ENCODE results near the gene SPTBN1. TPM values are rescaled to one million over a fixed set of nuclear protein-coding genes. Genes with fewer than 3 reads are reported as not detected.
A peak's percentile ranks its signal among the peaks of the same experiment; 100 is the strongest.

SPTBN1 gene
- total RNA-seq, 8 experiments from 2014 or later: 114 to 408 (median 185) TPM

DNA sequence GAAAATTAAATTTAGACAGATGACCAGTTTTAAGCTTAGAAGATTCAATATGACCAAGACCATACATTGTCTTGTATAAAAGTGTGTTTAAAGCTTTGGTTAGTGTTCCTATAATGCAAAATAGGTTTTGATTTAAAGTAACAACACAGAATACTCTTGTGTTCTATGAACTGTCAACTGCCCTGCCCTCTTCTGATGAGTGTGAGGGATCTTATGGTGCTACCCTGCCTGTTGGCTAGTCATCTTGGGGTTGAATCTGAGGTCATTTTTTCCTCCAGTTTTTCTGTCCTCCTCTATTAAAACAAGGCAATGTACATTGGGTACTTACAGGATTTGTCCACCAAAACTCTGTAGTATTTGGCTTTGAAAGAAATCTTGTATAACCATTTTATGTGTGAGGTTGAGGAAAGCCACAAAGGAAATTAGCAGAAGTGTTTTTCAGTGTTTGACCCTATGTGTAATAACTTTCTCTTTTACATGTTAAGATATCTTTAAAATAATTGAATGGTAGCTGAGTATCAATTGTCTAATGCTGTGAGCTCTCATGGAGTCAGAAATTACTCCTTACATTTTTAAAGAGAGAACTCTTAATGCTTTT, 129.1 kb downstream of the SPTBN1 start:
- Histone ChIP-seq H3K4me3 (no peak overlapping the region), H3K27ac (no peak overlapping the region), H3K4me1 (replicated peaks in 1 of 2) (peaks cover 3 to 9% of the 10 kb centered on the region in 2 donors)
- ATAC-seq (replicated peaks in 6 of 8): peak in 1 of 8 experiments; percentile 24
- in situ Hi-C loops (cut with MboI; ENCODE audit: low pct_unique_long_range_greater_than_20kb in 2 of 9, low sequenced_read_pairs in 9 of 9, unreplicated experiment in 9 of 9): no loop called here

- no peak for ATAC-seq (replicated peaks in 6 of 8)
- in situ Hi-C loops (cut with MboI; ENCODE audit: low pct_unique_long_range_greater_than_20kb in 2 of 9, low sequenced_read_pairs in 9 of 9, unreplicated experiment in 9 of 9): no loop called here
- peaks cover 8 to 12% of the 10 kb centered on the region in 2 donors for H3K4me1 ChIP-seq (replicated peaks in 1 of 2)
- no peak overlapping the region for H3K27ac ChIP-seq
- 19 to 100% (median 94%) methylated on average over 1 to 7 of the region's 7 CpGs; no CpG with 5 or more reads in 1 of the 10 experiments for WGBS, 10 experiments
- no peak overlapping the region for H3K4me3 ChIP-seq
These were observed 129.9 kb downstream of the SPTBN1 start for GRCh38 chr2:54586062-54586461.

DNA sequence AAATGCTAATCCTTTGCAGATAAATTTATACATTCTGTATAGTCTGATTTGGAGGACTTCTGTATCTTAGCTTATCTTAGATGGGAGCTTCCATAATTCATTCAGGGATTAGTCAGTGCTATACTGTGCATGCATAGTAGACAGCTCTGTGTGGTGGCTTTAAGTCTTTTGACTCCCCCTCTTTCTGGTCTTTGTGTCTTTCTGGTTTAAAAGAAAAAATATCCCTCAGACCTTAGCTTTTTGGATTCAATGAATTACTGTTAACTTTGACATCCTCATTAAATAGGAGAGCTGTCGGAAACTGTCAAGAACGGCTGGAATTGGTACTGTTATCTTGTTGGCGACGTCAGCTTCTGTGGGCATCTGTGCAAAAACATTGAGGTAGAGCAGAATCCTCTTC, 130.4 kb downstream of the SPTBN1 start:
- peak in 3 of 8 experiments; percentile 17 to 33 (median 17) for ATAC-seq (replicated peaks in 6 of 8)
- in situ Hi-C loops (cut with MboI; ENCODE audit: low pct_unique_long_range_greater_than_20kb in 2 of 9, low sequenced_read_pairs in 9 of 9, unreplicated experiment in 9 of 9): no loop called here
- H3K27ac ChIP-seq: no peak overlapping the region
- 85 to 100% (median 93%) methylated on average over 1 to 4 of the region's 4 CpGs; no CpG with 5 or more reads in 2 of the 10 experiments for WGBS, 10 experiments
- peaks cover 8 to 12% of the 10 kb centered on the region in 2 donors for H3K4me1 ChIP-seq (replicated peaks in 1 of 2)
- H3K4me3 ChIP-seq: no peak overlapping the region

GRCh38 chr2:54587171-54588016, 131.3 kb downstream of the SPTBN1 start:
- H3K27ac ChIP-seq: no peak overlapping the region
- in situ Hi-C loops (cut with MboI; ENCODE audit: low pct_unique_long_range_greater_than_20kb in 2 of 9, low sequenced_read_pairs in 9 of 9, unreplicated experiment in 9 of 9): no loop called here
- no peak overlapping the region for H3K4me3 ChIP-seq
- 80 to 100% (median 93%) methylated on average over 1 to 7 of the region's 8 CpGs; no CpG with 5 or more reads in 2 of the 10 experiments for whole genome bisulfite sequencing, 10 experiments
- no peak for ATAC-seq (replicated peaks in 6 of 8)
- H3K4me1 ChIP-seq (replicated peaks in 1 of 2): peaks cover 8 to 12% of the 10 kb centered on the region in 2 donors

DNA sequence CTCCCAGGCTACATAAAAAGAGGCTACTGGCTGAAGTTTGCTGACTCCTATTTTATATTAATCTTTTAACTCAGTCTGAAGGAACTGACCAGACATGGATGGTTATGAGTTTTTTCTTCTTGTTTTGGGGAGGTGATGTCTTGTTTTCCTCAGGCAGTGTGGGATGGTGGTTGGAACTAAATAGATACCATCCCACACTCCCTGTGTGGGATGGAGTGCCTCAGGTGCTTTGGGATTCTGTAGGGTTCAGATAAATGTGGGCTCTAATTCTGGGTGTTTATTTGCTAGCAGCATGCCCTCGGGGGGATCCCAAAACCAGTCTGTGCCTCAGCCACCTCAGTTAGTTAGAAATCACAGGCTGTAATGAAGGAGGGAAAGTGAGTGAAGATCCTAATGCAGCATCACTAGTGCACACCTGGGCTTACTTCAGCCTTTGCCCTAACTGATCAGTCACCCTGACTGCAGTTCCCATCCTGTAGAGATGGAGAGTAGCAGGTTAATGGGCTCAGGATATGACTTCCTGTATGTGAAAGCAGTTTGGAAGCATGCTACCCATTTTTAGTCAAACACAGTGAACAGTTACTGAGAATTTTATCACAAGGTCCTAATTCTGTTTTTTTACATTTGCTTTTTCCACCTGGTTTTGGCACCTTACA, 132.2 kb downstream of the SPTBN1 start:
- Histone ChIP-seq H3K4me1 (replicated peaks in 1 of 2) (peaks cover 8 to 12% of the 10 kb centered on the region in 2 donors), H3K4me3 (no peak overlapping the region), H3K27ac (no peak overlapping the region)
- in situ Hi-C loops (cut with MboI; ENCODE audit: low pct_unique_long_range_greater_than_20kb in 2 of 9, low sequenced_read_pairs in 9 of 9, unreplicated experiment in 9 of 9): no loop called here
- no peak for ATAC-seq (replicated peaks in 6 of 8)
- 43 to 80% (median 60%) methylated on average over 1 of the region's 1 CpG; no CpG with 5 or more reads in 7 of the 10 experiments for WGBS, 10 experiments

DNA sequence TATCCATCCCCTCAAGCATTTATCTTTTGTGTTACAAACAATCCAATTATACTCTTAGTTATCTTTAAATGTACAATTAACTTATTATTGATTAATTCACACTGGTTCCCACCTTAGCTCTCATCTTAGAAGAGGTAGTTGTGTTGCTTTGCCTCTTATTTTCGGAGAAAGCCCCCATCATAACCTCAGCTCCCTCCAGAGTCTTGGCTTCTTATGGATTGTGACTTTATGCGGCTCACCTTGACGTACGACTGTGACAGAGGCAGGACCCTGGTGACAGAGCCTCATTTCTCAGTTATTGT, 132.9 kb downstream of the SPTBN1 start:
- 86 to 100% (median 97%) methylated on average over 1 to 4 of the region's 4 CpGs; no CpG with 5 or more reads in 4 of the 10 experiments for WGBS, 10 experiments
- in situ Hi-C loops (cut with MboI; ENCODE audit: low pct_unique_long_range_greater_than_20kb in 2 of 9, low sequenced_read_pairs in 9 of 9, unreplicated experiment in 9 of 9): no loop called here
- no peak overlapping the region for H3K27ac ChIP-seq
- peaks cover 8 to 12% of the 10 kb centered on the region in 2 donors for H3K4me1 ChIP-seq (replicated peaks in 1 of 2)
- ATAC-seq (replicated peaks in 6 of 8): no peak
- no peak overlapping the region for H3K4me3 ChIP-seq

DNA sequence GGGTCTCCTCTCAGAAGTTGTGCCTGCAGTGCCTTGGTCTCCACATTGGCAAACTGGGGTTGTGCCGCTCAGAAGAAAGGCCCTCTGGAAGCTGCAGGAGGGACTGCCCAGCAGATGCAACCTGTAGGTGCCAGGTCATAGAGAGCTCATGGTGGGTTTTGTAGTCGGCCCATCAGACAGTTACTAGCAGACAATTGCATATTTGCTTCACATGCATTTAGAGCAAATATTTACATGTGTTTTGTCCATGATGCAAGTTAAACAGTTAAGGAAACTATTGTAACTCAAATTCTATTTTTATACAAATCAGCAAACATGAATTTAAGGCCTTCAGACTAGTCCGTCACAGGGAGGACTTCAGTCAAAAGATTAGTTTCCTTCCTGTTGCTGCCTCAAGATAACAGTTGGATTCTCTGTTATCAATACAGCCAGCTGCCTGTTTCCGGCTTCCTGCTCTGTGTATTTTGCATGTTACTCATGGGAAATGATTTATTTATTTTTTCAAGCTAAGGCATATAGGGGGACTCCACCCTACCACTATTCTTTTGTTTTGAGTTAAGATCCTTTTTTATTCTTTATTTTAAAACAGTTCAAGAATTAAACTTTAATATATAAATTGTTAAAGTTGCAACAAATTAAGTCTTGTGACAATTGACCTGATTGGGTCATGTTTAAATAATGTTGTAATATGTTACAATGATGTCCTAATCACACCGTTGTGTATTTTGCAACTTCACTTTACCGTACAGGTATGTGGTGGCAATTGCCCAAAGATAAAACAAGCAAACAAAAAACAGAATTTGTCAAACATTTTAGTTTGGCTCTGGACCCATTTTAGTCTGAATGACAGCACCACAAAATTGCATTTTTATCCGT, 133.5 kb downstream of the SPTBN1 start:
- ATAC-seq (replicated peaks in 6 of 8): peak in 3 of 8 experiments; percentile 36 to 70 (median 51)

GRCh38 chr2:54590216-54591120, 134.3 kb downstream of the SPTBN1 start:
- H3K4me1 ChIP-seq (replicated peaks in 1 of 2): peaks cover 8 to 12% of the 10 kb centered on the region in 2 donors
- in situ Hi-C loops (cut with MboI; ENCODE audit: low pct_unique_long_range_greater_than_20kb in 2 of 9, low sequenced_read_pairs in 9 of 9, unreplicated experiment in 9 of 9): no loop called here
- 64 to 100% (median 83%) methylated on average over 2 to 7 of the region's 7 CpGs; no CpG with 5 or more reads in 1 of the 10 experiments for WGBS, 10 experiments
- no peak overlapping the region for H3K4me3 ChIP-seq
- peak in 2 of 8 experiments; percentile 12 to 25 for ATAC-seq (replicated peaks in 6 of 8)
- H3K27ac ChIP-seq: no peak overlapping the region

More for the DNA sequence above, 133.5 kb downstream of the SPTBN1 start:
- H3K4me1 ChIP-seq (replicated peaks in 1 of 2): peaks cover 8 to 12% of the 10 kb centered on the region in 2 donors
- WGBS, 10 experiments: 58 to 100% (median 83%) methylated on average over 1 to 7 of the region's 7 CpGs
- no peak overlapping the region for H3K27ac ChIP-seq
- no peak overlapping the region for H3K4me3 ChIP-seq
- in situ Hi-C loops (cut with MboI; ENCODE audit: low pct_unique_long_range_greater_than_20kb in 2 of 9, low sequenced_read_pairs in 9 of 9, unreplicated experiment in 9 of 9): no loop called here

DNA sequence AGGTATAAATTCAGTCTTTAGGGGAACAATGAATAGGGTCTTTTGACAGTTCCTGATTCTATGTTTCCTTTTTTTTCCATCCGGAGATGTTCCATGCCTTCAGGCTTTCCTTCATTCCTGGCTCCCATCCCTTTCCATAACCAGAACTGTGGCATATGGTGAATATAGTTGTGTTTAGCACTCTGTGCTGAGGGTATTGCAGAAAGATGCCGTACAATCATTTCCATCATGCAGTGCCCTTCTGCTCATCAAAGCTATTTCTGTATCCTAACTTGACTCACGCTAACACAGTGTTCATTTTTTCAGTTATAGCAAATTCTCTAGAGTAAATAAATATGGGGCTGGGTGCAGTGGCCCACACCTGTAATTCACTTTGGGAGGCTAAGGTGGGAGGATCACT, 135.4 kb downstream of the SPTBN1 start:
- in situ Hi-C loops (cut with MboI; ENCODE audit: low pct_unique_long_range_greater_than_20kb in 2 of 9, low sequenced_read_pairs in 9 of 9, unreplicated experiment in 9 of 9): no loop called here
- peak in 1 of 8 experiments; percentile 26 for ATAC-seq (replicated peaks in 6 of 8)
- Histone ChIP-seq H3K4me1 (replicated peaks in 1 of 2) (peaks cover 9 to 14% of the 10 kb centered on the region in 2 donors), H3K4me3 (no peak overlapping the region), H3K27ac (no peak overlapping the region)
- 15 to 100% (median 95%) methylated on average over 1 to 3 of the region's 3 CpGs; no CpG with 5 or more reads in 1 of the 10 experiments for WGBS, 10 experiments

- in situ Hi-C loops (cut with MboI; ENCODE audit: low pct_unique_long_range_greater_than_20kb in 2 of 9, low sequenced_read_pairs in 9 of 9, unreplicated experiment in 9 of 9): no loop called here
- ATAC-seq (replicated peaks in 6 of 8): no peak
- no peak overlapping the region for H3K4me3 ChIP-seq
- no peak overlapping the region for H3K27ac ChIP-seq
- peaks cover 26 to 31% of the 10 kb centered on the region in 2 donors for H3K4me1 ChIP-seq (replicated peaks in 1 of 2)
- 93 to 100% (median 100%) methylated on average over 1 to 2 of the region's 4 CpGs; no CpG with 5 or more reads in 5 of the 10 experiments for WGBS, 10 experiments
These were observed 137.1 kb downstream of the SPTBN1 start for GRCh38 chr2:54593249-54593648.

DNA sequence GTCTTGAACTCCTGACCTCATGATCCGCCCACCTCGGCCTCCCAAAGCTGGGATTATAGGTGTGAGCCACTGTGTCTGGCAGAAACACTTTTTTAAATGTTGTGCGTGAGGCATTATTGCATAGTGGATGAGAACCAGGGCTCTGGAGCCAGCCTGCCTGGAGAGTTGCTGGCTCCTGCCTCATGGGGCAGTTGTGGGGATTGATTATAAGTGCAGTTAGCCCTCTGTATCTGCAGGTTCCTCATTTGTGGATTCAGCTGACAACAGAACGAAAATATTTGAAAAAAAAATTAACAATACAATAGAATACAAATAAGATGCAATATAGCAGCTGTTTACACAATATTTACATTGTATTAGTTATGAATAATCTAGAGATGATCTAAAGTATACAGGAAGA, 137.9 kb downstream of the SPTBN1 start:
- Histone ChIP-seq H3K4me1 (replicated peaks in 1 of 2) (peaks cover 31 to 36% of the 10 kb centered on the region in 2 donors), H3K4me3 (no peak overlapping the region), H3K27ac (no peak overlapping the region)
- WGBS, 10 experiments: 89 to 100% (median 100%) methylated on average over 1 to 4 of the region's 4 CpGs; no CpG with 5 or more reads in 4 of the 10 experiments
- in situ Hi-C loops (cut with MboI; ENCODE audit: low pct_unique_long_range_greater_than_20kb in 2 of 9, low sequenced_read_pairs in 9 of 9, unreplicated experiment in 9 of 9): no loop called here
- ATAC-seq (replicated peaks in 6 of 8): no peak
